Uterus (tissue), 2 donors: ENCODE results near the gene ABCB10.

Experiments used
- POLR2A ChIP-seq, 2 donors: fragments of 450-650 bp; IDR thresholded peaks; one replicate each; pipeline ENCODE4 v1.6.1; 2016; ENCODE audit warnings: antibody characterized with exemption in 2 of 2, mild to moderate bottlenecking in 1 of 2, moderate library complexity in 1 of 2
- TF ChIP-seq, protein P1 (sequence below), 4 experiments: fragments of 200-600 bp in 2 of 4; fragments of 450-650 bp in 2 of 4; sonication (generic) in 2 of 4; IDR thresholded peaks; one replicate each; pipeline ENCODE4 v1.5.1; 2016 to 2019; ENCODE audit warnings: antibody characterized with exemption in 4 of 4, mild to moderate bottlenecking in 2 of 4, moderate library complexity in 1 of 4

DNA sequence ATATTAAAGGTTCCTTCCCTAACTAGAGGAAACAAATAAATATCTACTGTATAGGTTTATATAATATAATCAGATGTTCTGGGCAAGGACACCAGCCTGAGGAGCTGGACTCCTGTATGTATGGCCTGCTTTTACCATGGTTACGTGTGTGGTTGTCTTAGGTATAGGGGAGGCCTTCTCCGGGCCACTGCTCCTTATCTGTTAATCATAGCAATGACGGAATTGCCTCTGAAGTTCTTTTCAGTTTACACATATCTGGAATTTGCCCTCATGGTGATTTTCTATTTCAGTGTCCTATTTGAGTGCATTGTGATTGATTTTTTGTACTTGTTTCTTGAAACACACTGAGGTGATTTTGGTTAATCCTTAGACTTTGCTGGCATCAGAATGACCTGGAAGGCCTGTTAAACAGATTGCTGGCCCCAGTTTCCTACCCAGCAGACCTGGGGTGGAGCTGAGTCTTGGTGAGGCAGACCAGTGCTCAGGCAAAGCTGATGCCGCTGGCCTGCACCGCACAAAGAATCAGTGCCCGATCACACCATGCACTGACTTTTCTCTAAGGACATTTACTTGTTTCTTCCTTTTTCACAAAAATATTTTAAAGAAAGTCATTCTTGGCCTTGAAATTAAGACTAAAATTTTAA is 18.5 kb downstream of the ABCB10 start:
- TF ChIP-seq, protein P1, sequence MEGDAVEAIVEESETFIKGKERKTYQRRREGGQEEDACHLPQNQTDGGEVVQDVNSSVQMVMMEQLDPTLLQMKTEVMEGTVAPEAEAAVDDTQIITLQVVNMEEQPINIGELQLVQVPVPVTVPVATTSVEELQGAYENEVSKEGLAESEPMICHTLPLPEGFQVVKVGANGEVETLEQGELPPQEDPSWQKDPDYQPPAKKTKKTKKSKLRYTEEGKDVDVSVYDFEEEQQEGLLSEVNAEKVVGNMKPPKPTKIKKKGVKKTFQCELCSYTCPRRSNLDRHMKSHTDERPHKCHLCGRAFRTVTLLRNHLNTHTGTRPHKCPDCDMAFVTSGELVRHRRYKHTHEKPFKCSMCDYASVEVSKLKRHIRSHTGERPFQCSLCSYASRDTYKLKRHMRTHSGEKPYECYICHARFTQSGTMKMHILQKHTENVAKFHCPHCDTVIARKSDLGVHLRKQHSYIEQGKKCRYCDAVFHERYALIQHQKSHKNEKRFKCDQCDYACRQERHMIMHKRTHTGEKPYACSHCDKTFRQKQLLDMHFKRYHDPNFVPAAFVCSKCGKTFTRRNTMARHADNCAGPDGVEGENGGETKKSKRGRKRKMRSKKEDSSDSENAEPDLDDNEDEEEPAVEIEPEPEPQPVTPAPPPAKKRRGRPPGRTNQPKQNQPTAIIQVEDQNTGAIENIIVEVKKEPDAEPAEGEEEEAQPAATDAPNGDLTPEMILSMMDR (IDR thresholded peaks at IDR 0.05): no peak
- TF ChIP-seq POLR2A (IDR thresholded peaks at IDR 0.05): no peak
